GM12872 (cell line): ENCODE data around the gene SHOX.

Experiments
- TF ChIP-seq, protein P1 (sequence below): IDR thresholded peaks from 3 replicates; pipeline ENCODE4 v1.5.1; 2011; ENCODE audit warnings: low read depth, mild to moderate bottlenecking, low read length, moderate library complexity; ENCODE audit not compliant: insufficient read depth

The SHOX gene

DNA sequence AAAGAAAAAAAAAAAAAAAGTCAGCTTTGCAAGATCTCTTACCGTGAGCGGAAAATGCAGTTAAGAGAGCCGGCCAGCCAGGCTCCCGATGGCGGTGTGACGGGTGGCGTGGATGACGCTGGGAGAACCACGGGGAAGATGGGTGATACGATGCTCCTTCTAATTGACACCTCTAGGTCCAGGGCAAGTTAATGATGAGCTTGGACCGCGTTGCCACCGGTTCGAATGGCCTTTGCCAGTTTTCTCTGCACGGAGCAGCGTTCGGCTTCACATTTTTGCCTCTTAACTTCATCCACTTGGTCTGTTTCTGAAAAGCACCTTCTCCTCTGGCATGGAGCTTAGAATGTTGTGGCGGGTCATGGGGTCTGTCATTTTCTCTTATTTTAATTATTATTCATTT is 33.2 kb downstream of the SHOX start:
- TF ChIP-seq, protein P1, sequence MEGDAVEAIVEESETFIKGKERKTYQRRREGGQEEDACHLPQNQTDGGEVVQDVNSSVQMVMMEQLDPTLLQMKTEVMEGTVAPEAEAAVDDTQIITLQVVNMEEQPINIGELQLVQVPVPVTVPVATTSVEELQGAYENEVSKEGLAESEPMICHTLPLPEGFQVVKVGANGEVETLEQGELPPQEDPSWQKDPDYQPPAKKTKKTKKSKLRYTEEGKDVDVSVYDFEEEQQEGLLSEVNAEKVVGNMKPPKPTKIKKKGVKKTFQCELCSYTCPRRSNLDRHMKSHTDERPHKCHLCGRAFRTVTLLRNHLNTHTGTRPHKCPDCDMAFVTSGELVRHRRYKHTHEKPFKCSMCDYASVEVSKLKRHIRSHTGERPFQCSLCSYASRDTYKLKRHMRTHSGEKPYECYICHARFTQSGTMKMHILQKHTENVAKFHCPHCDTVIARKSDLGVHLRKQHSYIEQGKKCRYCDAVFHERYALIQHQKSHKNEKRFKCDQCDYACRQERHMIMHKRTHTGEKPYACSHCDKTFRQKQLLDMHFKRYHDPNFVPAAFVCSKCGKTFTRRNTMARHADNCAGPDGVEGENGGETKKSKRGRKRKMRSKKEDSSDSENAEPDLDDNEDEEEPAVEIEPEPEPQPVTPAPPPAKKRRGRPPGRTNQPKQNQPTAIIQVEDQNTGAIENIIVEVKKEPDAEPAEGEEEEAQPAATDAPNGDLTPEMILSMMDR = no peak

DNA sequence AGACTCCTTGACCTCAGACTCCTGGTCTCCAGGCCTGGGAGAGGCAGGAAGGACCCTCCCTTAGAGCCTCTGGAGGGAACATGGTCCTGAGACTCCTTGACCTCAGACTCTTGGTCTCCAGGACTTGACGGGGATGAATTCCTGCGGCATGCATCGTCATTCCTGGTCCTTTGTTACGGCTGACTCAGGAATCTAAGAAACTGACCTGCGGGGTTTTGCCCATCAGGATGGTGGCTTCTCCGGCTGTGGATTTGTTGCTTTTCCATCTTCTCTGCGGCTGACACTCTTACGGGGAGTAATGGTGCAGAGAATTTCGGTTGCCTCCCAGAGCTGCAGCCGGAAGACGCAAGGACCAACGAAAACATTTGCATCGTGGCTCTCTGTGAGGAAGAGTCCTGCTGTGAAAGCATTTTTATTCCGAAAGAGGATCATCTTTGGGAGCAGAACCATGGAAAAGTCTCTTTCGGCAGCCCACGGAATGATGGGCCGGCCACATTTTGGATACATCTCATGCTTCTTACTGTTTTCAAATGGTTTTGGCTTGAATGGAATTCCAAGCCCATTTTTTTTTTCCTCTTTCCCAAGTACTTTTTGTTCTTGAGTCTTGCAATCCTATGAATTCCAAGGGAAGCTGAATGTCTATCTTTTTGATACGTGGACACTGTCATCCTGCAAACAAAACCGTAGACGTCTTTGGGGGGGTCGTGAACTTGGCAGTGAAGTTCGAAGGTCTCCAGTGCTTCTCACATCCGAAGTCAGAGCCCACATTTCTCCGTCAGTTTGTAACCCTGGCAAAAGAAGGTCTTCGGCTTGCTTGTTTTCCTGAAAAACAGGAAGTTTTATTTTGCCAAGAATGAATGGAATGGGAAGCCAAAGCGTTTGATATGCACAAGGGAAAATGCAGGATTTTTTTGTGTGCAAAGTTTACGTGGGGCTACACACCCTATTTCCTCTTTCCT is 36.5 kb downstream of the SHOX start:
- TF ChIP-seq, protein P1 = no peak

DNA sequence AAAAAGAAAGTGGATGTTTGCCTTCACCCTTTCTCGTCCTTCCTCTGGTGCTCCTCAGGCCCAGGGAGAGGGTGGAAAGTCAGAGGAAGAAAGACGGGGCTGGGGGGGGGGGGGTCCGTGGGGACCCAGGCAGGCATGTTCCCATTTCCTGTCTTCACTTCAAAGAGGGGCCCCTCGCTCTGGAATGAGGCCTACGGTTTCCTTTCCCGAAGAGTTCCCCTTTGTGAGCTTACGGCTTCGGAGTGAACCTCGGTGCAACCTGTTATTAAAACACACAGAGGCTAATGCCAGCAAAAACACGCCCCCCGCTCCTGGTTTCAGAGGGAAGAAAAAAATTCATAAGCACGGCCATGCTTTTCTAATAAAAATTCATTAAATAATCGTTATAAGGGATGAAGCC is 40.1 kb downstream of the SHOX start:
- TF ChIP-seq, protein P1 = no peak

DNA sequence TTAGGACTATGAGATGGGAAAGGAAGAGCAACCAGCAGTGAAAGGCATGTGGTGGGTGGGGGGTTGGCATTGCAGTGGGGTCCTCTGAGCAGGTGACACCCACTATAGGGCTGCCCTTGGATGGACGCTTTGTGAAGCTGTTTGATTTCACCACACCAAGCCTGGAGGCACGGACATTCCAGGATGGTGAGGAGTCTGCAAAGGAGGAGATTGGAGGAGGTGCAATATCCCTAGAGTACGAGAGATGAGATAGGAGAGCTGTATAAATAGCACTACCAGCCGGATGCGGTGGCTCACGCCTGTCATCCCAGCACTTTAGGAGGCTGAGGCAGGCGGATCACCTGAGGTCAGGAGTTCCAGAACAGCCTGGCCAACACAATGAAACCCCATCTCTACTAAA is 42.3 kb downstream of the SHOX start:
- TF ChIP-seq, protein P1 = no peak

DNA sequence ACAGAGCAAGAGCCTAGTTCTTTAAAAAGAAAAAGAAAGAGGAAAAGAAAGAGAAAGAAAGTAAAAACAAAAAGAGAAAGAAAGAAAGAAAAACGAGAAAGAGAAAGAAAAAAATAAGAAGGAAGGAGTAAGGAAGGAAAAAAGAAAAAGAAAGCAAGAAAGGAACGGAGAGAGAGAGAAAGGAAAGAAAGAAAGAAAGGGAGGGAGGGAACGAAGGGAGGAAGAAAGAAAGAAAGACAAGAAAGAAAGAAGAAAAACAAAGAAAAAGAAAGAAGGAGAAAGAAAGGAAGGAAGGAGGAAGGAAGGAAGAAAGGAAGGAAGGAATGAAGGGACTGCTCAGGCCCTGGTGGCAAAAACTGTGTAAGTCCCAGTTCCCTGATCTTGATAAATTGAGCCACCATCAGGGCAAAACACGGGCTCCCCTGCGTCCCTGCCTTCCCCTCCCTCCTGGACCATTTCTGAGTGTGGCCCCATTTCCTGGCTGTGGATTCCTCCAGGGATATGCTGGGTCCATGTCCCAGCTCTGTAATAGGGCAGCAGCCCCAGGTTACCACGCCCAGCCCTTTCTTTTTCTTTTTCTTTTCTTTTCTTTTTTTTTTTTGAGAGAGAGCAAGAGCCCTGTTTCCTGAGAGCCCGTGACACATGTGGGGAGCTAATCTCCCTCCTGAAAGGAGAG is 44.8 kb downstream of the SHOX start:
- TF ChIP-seq, protein P1 = no peak

DNA sequence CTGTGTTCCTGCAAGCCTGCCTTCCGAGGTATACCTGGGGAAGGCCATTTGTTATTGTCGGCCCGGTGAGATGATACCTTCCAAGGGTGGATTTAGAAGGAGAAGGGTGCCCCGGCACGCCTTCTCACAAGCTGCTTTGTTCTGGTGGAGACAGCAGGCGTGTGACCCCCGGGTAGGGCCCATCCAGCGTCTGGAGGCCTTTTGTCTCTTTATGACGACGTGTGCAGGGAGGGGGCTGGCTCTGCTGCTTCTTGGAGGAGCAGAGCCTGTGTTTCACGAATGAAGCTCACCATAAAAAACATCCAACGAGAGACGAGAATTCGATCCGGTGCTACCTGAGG is 45.3 kb downstream of the SHOX start:
- TF ChIP-seq, protein P1 = no peak

DNA sequence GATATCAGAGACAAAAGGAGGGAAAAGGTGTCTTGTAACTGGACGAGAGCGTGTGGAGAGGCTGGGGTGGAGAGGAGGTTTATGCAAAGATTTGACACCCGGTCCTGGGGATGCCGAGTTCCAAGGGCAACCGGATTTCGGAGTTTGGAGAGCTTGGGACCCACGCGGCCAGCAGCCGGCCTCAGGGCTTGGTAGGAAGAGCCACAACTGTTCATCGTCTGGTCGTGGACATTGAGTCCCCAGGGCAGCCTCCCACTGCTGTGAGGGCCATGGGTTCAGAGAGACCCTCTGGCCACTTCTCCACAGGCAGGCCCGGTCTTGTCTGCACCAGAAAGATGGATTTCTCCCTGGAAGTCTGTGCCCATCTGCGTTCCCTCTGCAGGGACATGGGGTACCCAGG is 46.8 kb downstream of the SHOX start:
- TF ChIP-seq, protein P1 = no peak
